Subcutaneous abdominal adipose tissue (tissue), 5 donors: ENCODE results near the gene DHRSX.
"Not testable (repeated sequence)": the region's sequence is repeated elsewhere in the genome, so short reads cannot be mapped to it uniquely, and the experiment has no call there.

Experiments used
- H3K27ac ChIP-seq: one replicate; pipeline ENCODE4 v1.7.0; 2013; ENCODE audit warnings: low read depth, mild to moderate bottlenecking, inconsistent platforms, low read length, moderate library complexity
- H3K27me3 ChIP-seq, 5 donors: one replicate each; pipeline ENCODE4 v1.7.0; 2013; ENCODE audit warnings: low read length in 5 of 5, inconsistent platforms in 1 of 5; ENCODE audit not compliant: control insufficient read depth in 5 of 5, insufficient read depth in 4 of 5
- H3K36me3 ChIP-seq, 5 donors: one replicate each; pipeline ENCODE4 v1.7.0; 2013; ENCODE audit warnings: low read length in 5 of 5; ENCODE audit not compliant: control insufficient read depth in 5 of 5, insufficient read depth in 5 of 5
- H3K4me1 ChIP-seq, 5 donors: one replicate each; pipeline ENCODE4 v1.7.0; 2013; ENCODE audit warnings: low read length in 5 of 5, mild to moderate bottlenecking in 3 of 5, moderate library complexity in 1 of 5; ENCODE audit not compliant: control insufficient read depth in 5 of 5, insufficient read depth in 5 of 5
- H3K4me3 ChIP-seq, 5 donors: one replicate each; pipeline ENCODE4 v1.7.0; 2013; ENCODE audit warnings: low read length in 5 of 5, low read depth in 1 of 5
- H3K9ac ChIP-seq, 5 donors: one replicate each; pipeline ENCODE4 v1.7.0; 2013; ENCODE audit warnings: low read length in 5 of 5, mild to moderate bottlenecking in 4 of 5, moderate library complexity in 3 of 5
- H3K9me3 ChIP-seq, 5 donors: one replicate each; pipeline ENCODE4 v1.7.0; 2013; ENCODE audit warnings: low read length in 5 of 5; ENCODE audit not compliant: control insufficient read depth in 5 of 5
- donor health status: healthy.
- donor health status: healthy.
- donor health status: healthy.
- donor health status: healthy.
- donor health status: healthy.

Gene DHRSX

GRCh38 chrX:2460048-2460447, 40.7 kb downstream of the DHRSX start:
- H3K27ac ChIP-seq, H3K27me3 ChIP-seq, H3K4me1 ChIP-seq, H3K4me3 ChIP-seq, H3K9me3 ChIP-seq, H3K9ac ChIP-seq, H3K36me3 ChIP-seq: not testable (repeated sequence)

DNA sequence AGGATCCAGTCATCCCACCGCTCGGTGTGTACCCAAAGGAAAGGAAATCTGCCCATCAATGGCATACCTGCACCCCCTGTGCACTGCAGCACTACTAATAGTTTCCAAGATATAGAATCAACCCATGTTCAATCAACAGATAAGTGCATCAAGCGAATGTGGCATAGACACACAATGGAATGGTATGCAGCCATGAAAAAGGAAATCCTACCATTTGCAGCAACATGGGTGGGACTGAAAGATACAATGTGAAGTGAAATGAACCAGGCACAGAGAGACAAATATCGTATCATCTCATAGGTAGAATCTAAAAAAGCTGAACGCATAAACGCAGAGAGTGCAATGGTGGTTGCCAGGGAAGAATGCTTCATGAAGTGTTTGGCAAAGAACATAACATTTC, 42.5 kb downstream of the DHRSX start:
- no peaks in the 10 kb centered on the region for H3K27me3 ChIP-seq
- H3K27ac ChIP-seq: no peak overlapping the region
- no peak overlapping the region for H3K4me3 ChIP-seq
- no peak overlapping the region for H3K9ac ChIP-seq
- H3K4me1 ChIP-seq: peaks cover 0 to 9% (median 5%) of the 10 kb centered on the region in 5 donors
- H3K9me3 ChIP-seq: peaks cover 0 to 2% (median 0%) of the 10 kb centered on the region in 5 donors
- peaks cover 0 to 3% (median 0%) of the 10 kb centered on the region in 5 donors for H3K36me3 ChIP-seq

- Histone ChIP-seq H3K9me3 (peaks cover 0 to 2% (median 0%) of the 10 kb centered on the region in 5 donors), H3K36me3 (peaks cover 0 to 4% (median 2%) of the 10 kb centered on the region in 5 donors), H3K27me3 (no peaks in the 10 kb centered on the region), H3K4me1 (peaks cover 0 to 9% (median 5%) of the 10 kb centered on the region in 5 donors), H3K9ac (no peak overlapping the region), H3K27ac (no peak overlapping the region), H3K4me3 (no peak overlapping the region)
Measured at GRCh38 chrX:2457289-2458133, 43.3 kb downstream of the DHRSX start.

DNA sequence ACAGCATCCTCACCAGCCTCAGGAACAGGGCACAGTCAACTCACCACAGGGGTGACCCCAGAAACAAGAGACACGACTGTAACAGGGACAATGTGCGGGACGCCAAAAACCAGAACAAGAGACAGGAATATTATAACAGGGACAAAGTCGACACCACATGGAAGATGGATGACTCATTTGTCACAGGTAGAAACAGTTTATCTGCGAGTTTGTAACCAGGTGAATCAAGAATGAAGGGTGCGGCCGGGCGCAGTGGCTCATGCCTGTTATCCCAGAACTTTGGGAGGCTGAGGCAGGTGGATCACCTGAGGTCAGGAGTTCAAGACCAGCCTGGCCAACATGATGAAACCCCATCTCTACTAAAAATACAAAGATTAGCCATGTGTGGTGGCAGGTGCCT, 44.7 kb downstream of the DHRSX start:
- H3K9me3 ChIP-seq, H3K9ac ChIP-seq, H3K4me1 ChIP-seq, H3K27ac ChIP-seq, H3K4me3 ChIP-seq, H3K36me3 ChIP-seq, H3K27me3 ChIP-seq: not testable (repeated sequence)

DNA sequence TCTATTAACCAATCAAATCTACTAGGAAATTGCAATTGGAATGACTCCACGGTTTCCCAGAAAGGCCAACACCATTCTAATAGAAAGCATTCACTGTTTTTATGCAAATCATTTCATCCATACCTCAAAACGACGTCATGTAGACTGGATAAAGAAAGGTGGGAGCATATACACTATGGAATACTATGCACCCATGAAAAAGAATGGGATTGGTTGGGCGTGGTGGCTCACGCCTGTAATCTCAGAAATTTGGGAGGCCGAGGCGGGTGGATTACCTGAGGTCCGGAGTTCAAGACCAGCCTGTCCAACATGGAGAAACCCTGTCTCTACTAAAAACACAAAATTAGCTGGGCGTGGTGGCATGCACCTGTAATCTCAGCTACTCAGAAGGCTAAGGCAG, 46.2 kb downstream of the DHRSX start:
- not testable (repeated sequence) for H3K36me3 ChIP-seq, H3K27me3 ChIP-seq, H3K4me1 ChIP-seq, H3K9ac ChIP-seq, H3K27ac ChIP-seq, H3K4me3 ChIP-seq, H3K9me3 ChIP-seq

GRCh38 chrX:2452799-2453198, 48.0 kb downstream of the DHRSX start:
- Histone ChIP-seq H3K27me3 (no peaks in the 10 kb centered on the region), H3K9me3 (peaks cover 0 to 2% (median 0%) of the 10 kb centered on the region in 5 donors), H3K4me3 (no peak overlapping the region), H3K27ac (no peak overlapping the region), H3K36me3 (peaks cover 0 to 4% (median 1%) of the 10 kb centered on the region in 5 donors), H3K9ac (no peak overlapping the region), H3K4me1 (peaks cover 0 to 10% (median 3%) of the 10 kb centered on the region in 5 donors)

DNA sequence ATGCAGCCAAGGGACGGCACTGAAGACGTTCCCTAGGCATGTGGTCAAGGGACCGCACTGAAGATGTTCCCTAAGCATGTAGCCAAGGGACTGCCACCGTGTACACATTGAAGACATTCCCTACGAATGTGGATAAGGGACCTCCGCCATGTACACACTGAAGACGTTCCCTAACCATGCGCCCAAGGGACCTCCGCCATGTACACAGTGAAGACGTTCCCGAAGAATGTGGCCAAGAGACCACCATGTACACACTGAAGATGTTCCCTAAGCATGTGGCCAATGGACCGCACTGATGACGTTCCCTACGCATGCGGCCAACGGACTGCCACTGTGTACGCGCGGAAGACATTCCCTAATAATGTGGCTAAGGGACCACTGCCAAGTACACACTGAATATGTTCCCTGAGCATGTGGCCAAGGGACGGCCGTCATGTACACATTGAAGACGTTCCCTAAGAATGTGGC, 48.4 kb downstream of the DHRSX start:
- Histone ChIP-seq H3K27ac (no peak overlapping the region), H3K4me1 (peaks cover 0 to 10% (median 3%) of the 10 kb centered on the region in 5 donors), H3K9me3 (peaks cover 0 to 5% (median 0%) of the 10 kb centered on the region in 5 donors), H3K4me3 (no peak overlapping the region), H3K27me3 (no peaks in the 10 kb centered on the region), H3K9ac (no peak overlapping the region), H3K36me3 (peaks cover 0 to 4% (median 0%) of the 10 kb centered on the region in 5 donors)

DNA sequence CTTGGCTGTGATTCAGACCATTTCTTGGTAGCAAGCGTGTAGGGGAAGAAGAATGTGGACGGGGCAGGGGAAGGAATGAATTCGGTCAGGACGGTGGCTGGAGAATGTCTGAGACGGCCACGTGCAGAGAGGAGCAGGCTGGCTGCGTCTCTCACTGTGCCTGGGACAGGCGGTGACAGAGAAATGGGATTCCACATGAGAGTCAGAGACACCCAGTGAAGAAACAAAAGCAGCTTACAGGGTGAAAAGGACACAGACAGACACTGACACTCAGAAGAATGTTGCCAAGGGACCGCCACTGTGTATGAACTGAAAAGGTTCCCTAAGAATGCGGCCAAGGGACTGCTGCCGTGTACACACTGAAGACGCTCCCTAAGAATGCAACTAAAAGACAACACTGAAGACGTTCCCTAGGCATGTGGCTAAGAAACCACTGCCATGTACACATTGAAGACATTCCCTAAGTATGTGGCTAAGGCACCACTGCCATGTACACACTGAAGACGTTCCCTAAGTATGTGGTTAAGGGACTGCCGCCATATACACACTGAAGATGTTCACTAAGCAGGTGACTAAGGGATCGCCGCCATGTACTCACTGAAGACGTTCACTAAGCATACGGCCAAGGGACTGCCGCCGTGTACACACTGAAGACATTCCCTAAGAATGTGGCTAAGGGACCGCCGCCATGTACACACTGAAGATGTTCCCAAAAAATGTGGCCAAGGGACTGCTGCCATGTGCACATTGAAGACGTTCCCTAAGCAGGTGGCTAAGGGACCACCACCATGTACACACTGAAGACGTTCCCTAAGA, 49.1 kb downstream of the DHRSX start:
- H3K4me3 ChIP-seq: peak overlapping the region in 1 of 5 donors; percentile 32
- H3K36me3 ChIP-seq: peaks cover 0 to 6% (median 2%) of the 10 kb centered on the region in 5 donors
- no peaks in the 10 kb centered on the region for H3K27me3 ChIP-seq
- H3K9ac ChIP-seq: no peak overlapping the region
- H3K27ac ChIP-seq: no peak overlapping the region
- peaks cover 0 to 6% (median 0%) of the 10 kb centered on the region in 5 donors for H3K9me3 ChIP-seq
- H3K4me1 ChIP-seq: peaks cover 0 to 10% (median 3%) of the 10 kb centered on the region in 5 donors

DNA sequence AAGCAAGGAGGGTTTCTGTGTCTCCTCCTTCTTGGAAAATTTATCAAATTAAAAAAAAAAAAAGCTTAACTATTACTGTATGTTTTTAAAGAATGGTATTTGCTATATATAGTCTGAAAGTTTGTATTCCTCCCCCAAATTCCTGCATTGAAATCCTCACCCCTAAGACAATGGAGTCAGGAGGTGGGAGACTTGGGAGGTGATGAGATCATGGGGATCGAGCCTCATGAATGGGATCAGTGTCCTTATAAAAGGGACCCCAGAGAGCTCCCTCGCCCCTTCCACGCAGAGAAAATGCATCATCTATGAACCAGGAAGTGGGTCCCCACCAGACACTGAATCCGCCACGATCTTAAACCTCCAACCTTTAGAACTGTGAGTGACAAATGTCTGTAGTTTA, 50.1 kb downstream of the DHRSX start:
- Histone ChIP-seq H3K9me3 (peaks cover 0 to 6% (median 0%) of the 10 kb centered on the region in 5 donors), H3K4me3 (no peak overlapping the region), H3K27me3 (no peaks in the 10 kb centered on the region), H3K27ac (no peak overlapping the region), H3K9ac (no peak overlapping the region), H3K4me1 (peaks cover 0 to 10% (median 3%) of the 10 kb centered on the region in 5 donors), H3K36me3 (peaks cover 0 to 6% (median 2%) of the 10 kb centered on the region in 5 donors)
